GM12878 (cell line): ENCODE measurements around the gene DPAGT1. TPM values are rescaled to one million over a fixed set of nuclear protein-coding genes. Genes with fewer than 3 reads are reported as not detected.
A peak's percentile ranks its signal among the peaks of the same experiment; 100 is the strongest.

Source experiments
- CREM ChIP-seq: IDR thresholded peaks from 2 replicates; pipeline ENCODE4 v1.6.1; 2014; ENCODE audit warnings: antibody characterized with exemption, low read depth
- EGR1 ChIP-seq, 2 experiments: IDR thresholded peaks; 1 replicate in 1 of 2; 2 replicates in 1 of 2; pipeline ENCODE4 v1.6.1; 2011 to 2012; ENCODE audit warnings: low read depth in 2 of 2, low read length in 2 of 2, borderline replicate concordance in 1 of 2, mild to moderate bottlenecking in 1 of 2, moderate library complexity in 1 of 2
- HDGF ChIP-seq: fragments of 450-650 bp; IDR thresholded peaks from 2 replicates; pipeline ENCODE4 v1.6.1; 2016; ENCODE audit warnings: antibody characterized with exemption
- IKZF2 ChIP-seq, 2 experiments: fragments of 450-650 bp; IDR thresholded peaks; 2 replicates each; pipeline ENCODE4 v1.6.1; 2017; ENCODE audit warnings: mild to moderate bottlenecking in 2 of 2, moderate library complexity in 2 of 2
- KDM1A ChIP-seq: fragments of 200-600 bp; sonication (generic); IDR thresholded peaks from 2 replicates; pipeline ENCODE4 v1.6.1; 2016; ENCODE audit warnings: borderline replicate concordance
- MTA2 ChIP-seq: fragments of 450-650 bp; IDR thresholded peaks from 2 replicates; pipeline ENCODE4 v1.6.1; 2016; ENCODE audit warnings: low read depth, mild to moderate bottlenecking, moderate library complexity
- NBN ChIP-seq: fragments of 450-650 bp; IDR thresholded peaks from 2 replicates; pipeline ENCODE4 v1.6.1; 2016
- PBX3 ChIP-seq: IDR thresholded peaks from 2 replicates; pipeline ENCODE4 v1.6.1; 2011; ENCODE audit warnings: mild to moderate bottlenecking, low read depth, low read length, moderate library complexity; ENCODE audit not compliant: insufficient replicate concordance
- PML ChIP-seq: IDR thresholded peaks from 2 replicates; pipeline ENCODE4 v1.6.1; 2012; ENCODE audit warnings: low read length, inconsistent platforms
- RUNX3 ChIP-seq: IDR thresholded peaks from 2 replicates; pipeline ENCODE4 v1.6.1; 2012; ENCODE audit warnings: low read length, inconsistent platforms
- SMAD1 ChIP-seq: fragments of 450-650 bp; IDR thresholded peaks from 2 replicates; pipeline ENCODE4 v1.6.1; 2018; ENCODE audit warnings: mild to moderate bottlenecking, low read depth; ENCODE audit not compliant: partially characterized antibody
- SUZ12 ChIP-seq: fragments of 200-600 bp; sonication (generic); IDR thresholded peaks from one replicate; pipeline ENCODE4 v1.6.1; 2018; ENCODE audit warnings: antibody characterized with exemption, mild to moderate bottlenecking; ENCODE audit not compliant: unreplicated experiment
- ZBTB4 ChIP-seq: fragments of 450-650 bp; formaldehyde crosslinking; IDR thresholded peaks from 2 replicates; pipeline ENCODE4 v1.4.0; 2022; ENCODE audit warnings: mild to moderate bottlenecking, moderate library complexity
- ZNF24 ChIP-seq: fragments of 450-650 bp; IDR thresholded peaks from 2 replicates; pipeline ENCODE4 v1.6.1; 2017; ENCODE audit warnings: antibody characterized with exemption, mild to moderate bottlenecking
- polyA plus RNA-seq, 11 experiments: library from polyadenylated mRNA; depleted of rRNA in 4 of 11; unstranded in 6 of 11; stranded (reverse) in 5 of 11; fragments of >200 nt; fragmentation: Nextera tagmentation in 4 of 11; fragmentation: Illumina TruSeq in 1 of 11; extraction: Ambion mirVana in 4 of 11; extraction: Trizol in 1 of 11; gene quantifications; 1 replicate in 1 of 11; 2 replicates in 10 of 11; pipeline versions ENCODE4 v1.2.1 to v1.2.3, GENCODE V29; 2011 to 2016; ENCODE audit warnings: inconsistent platforms in 2 of 11, missing spikeins in 2 of 11, low read depth in 1 of 11
- total RNA-seq, 4 experiments: library from RNA; depleted of rRNA in 3 of 4; stranded (reverse); fragments of >200 nt in 3 of 4; fragmentation: Illumina TruSeq in 1 of 4; extraction: Trizol in 1 of 4; gene quantifications; 2 replicates each; pipeline versions ENCODE4 v1.2.1 to v1.2.3, GENCODE V29; 2013 to 2021
- TF ChIP-seq, protein P1 (sequence below): IDR thresholded peaks from 2 replicates; pipeline ENCODE4 v1.6.1; 2011; ENCODE audit warnings: low read depth, mild to moderate bottlenecking, low read length, moderate library complexity, borderline replicate concordance; ENCODE audit errors: extremely low read depth
- TF ChIP-seq, protein P2 (sequence below): fragments of 450-650 bp; IDR thresholded peaks from 2 replicates; pipeline ENCODE4 v1.6.1; 2017; ENCODE audit warnings: borderline replicate concordance
- TF ChIP-seq, protein P3 (sequence below): fragments of 450-650 bp; IDR thresholded peaks from 2 replicates; pipeline ENCODE4 v1.6.1; 2016; ENCODE audit warnings: mild to moderate bottlenecking

The DPAGT1 gene
- total and polyA plus RNA-seq, 10 of the 15 experiments (the other 5 are each of a cell fraction or from before 2014, with no cell fraction given): 20.5 to 95.6 (median 54.3) TPM

DNA sequence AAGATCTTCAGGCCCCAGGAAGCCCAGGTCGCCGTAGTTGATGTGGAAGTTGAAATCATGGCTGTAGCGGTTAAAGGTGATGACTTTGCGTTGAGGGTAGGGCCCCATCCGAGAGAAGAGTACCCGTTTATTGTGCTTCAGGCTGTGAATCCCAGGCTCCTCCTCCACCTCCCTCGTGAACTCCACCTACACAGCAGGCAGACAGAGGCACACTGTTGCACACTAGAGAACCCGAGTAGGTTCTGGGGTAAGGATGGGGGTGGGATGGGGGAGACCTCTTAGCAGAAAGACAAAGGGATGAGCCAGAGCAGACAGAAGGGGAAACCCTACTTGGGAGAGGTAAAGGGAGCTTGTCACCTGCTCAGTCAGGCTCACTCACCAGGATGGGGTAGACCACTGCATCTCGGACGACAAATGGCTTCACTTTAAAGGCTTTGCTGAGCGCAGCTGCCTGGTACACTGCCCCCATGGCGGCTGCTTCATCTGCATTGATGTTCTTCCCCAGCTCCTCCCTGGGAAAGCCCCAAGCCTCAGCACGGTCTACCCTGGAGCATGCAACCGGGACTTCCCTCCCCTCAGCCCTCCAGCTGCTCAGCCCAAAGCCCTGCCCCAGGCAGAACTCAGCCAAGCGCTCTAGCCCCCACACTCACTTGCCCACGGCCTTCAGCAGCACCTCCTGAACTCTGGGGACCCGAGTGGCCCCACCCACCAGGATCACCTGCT, 50.1 kb downstream of the DPAGT1 start (continued):
- TF ChIP-seq EGR1 (IDR thresholded peaks at IDR 0.05; ENCODE audit: borderline replicate concordance in 1 of 2, low read depth in 2 of 2, low read length in 2 of 2) (no peak; a peak in 1 of 3 replicates), SUZ12 (no peak), ZNF24 (no peak), PBX3 (no peak), HDGF (peak; percentile 76; the same call in 1 of the 2 replicates), NBN (peak; percentile 64; the same call in 1 of the 2 replicates), RUNX3 (peak; percentile 53; the same call in 1 of the 2 replicates), IKZF2 (IDR thresholded peaks at IDR 0.05) (peak; percentile 35 to 63; a peak in 3 of 4 replicates), CREM (0 out of 2 replicates have a peak, but pooled peaks have one; percentile 23), KDM1A (no peak), ZBTB4 (CRISPR knock-in tag) (no peak), MTA2 (0 out of 2 replicates have a peak, but pooled peaks have one; percentile 27), SMAD1 (no peak), PML (no peak)
- TF ChIP-seq, protein P1, sequence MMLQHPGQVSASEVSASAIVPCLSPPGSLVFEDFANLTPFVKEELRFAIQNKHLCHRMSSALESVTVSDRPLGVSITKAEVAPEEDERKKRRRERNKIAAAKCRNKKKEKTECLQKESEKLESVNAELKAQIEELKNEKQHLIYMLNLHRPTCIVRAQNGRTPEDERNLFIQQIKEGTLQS: no peak
- TF ChIP-seq, protein P2, sequence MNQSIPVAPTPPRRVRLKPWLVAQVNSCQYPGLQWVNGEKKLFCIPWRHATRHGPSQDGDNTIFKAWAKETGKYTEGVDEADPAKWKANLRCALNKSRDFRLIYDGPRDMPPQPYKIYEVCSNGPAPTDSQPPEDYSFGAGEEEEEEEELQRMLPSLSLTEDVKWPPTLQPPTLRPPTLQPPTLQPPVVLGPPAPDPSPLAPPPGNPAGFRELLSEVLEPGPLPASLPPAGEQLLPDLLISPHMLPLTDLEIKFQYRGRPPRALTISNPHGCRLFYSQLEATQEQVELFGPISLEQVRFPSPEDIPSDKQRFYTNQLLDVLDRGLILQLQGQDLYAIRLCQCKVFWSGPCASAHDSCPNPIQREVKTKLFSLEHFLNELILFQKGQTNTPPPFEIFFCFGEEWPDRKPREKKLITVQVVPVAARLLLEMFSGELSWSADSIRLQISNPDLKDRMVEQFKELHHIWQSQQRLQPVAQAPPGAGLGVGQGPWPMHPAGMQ: no peak
- TF ChIP-seq, protein P3, sequence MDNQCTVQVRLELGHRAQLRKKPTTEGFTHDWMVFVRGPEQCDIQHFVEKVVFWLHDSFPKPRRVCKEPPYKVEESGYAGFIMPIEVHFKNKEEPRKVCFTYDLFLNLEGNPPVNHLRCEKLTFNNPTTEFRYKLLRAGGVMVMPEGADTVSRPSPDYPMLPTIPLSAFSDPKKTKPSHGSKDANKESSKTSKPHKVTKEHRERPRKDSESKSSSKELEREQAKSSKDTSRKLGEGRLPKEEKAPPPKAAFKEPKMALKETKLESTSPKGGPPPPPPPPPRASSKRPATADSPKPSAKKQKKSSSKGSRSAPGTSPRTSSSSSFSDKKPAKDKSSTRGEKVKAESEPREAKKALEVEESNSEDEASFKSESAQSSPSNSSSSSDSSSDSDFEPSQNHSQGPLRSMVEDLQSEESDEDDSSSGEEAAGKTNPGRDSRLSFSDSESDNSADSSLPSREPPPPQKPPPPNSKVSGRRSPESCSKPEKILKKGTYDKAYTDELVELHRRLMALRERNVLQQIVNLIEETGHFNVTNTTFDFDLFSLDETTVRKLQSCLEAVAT: peak; percentile 43; the same call in 1 of the 2 replicates
